GM12878 (cell line): ENCODE results near the gene MMAA. TPM values are rescaled to one million over a fixed set of nuclear protein-coding genes. Genes with fewer than 3 reads are reported as not detected.

Experiments
- ATAC-seq: fragments of 200-7000 bp; cut with Tn5 transposase; 3 replicates; pipeline ENCODE4 v1.9.1; 2020; ENCODE audit warnings: mild to moderate bottlenecking, moderate library complexity
- BruUV-seq: library from RNA; stranded (reverse); fragments of 400-500 nt; replicated peaks from 2 replicates; lab custom pipeline; 2021; lab: Mats Ljungman, UMichigan
- CTCF ChIA-PET: fragments of 300-600 bp; sonication (Branson Sonifier 250); formaldehyde crosslinking; extraction: SDS; loops from one replicate; lab custom pipeline; 2021; ENCODE audit warnings: inconsistent platforms; lab: Yijun Ruan, JAX
- POLR2A ChIA-PET: fragments of 350-600 bp; formaldehyde crosslinking; extraction: SDS; loops from one replicate; lab custom pipeline; 2021; ENCODE audit warnings: inconsistent platforms; lab: Charles Lee
- RAD21 ChIA-PET: fragments of 300-600 bp; sonication (Branson Sonifier 250); formaldehyde crosslinking; loops from one replicate; lab custom pipeline; 2023; ENCODE audit warnings: antibody characterized with exemption; ENCODE audit not compliant: unreplicated experiment; lab: Charles Lee
- SMC1A ChIA-PET: fragments of 300-600 bp; sonication (Branson Sonifier 250); formaldehyde crosslinking; loops from one replicate; lab custom pipeline; 2023; ENCODE audit not compliant: unreplicated experiment, uncharacterized antibody; lab: Charles Lee
- DNase-seq: peaks from one replicate; pipeline ENCODE4 v3.0.0-alpha.2; 2011; ENCODE audit warnings: low read depth, low spot score
- FAIRE-seq: peaks from 3 replicates; lab custom pipeline; 2011; peaks lifted over from hg19 to GRCh38; lab: Jason Lieb, UNC
- H2AFZ ChIP-seq: 2 replicates; pipeline ENCODE4 v1.6.0; 2011; ENCODE audit warnings: low read depth, low read length, control low read depth; ENCODE audit not compliant: control insufficient read depth
- H3K27ac ChIP-seq: 2 replicates; pipeline ENCODE4 v1.5.1; 2011; ENCODE audit warnings: control low read depth; ENCODE audit not compliant: control insufficient read depth, insufficient read depth
- H3K27me3 ChIP-seq, 2 experiments: replicated peaks in 1 of 2; 2 replicates each; pipeline versions ENCODE4 v1.6.0 to v1.6.1; 2011; ENCODE audit warnings: low read length in 1 of 2; ENCODE audit not compliant: control insufficient read depth in 2 of 2, insufficient read depth in 2 of 2
- H3K36me3 ChIP-seq, 2 experiments: 2 replicates each; pipeline ENCODE4 v1.5.1; 2011; ENCODE audit warnings: low read length in 1 of 2; ENCODE audit not compliant: control insufficient read depth in 2 of 2, insufficient read depth in 2 of 2
- H3K4me1 ChIP-seq: 2 replicates; pipeline ENCODE4 v1.6.1; 2011; ENCODE audit warnings: mild to moderate bottlenecking, low read length, moderate library complexity, mixed read lengths; ENCODE audit not compliant: control insufficient read depth, insufficient read depth
- H3K4me2 ChIP-seq: 2 replicates; pipeline ENCODE4 v1.6.0; 2011; ENCODE audit warnings: control low read depth; ENCODE audit not compliant: control insufficient read depth, insufficient read depth
- H3K4me3 ChIP-seq: fragments of 200-600 bp; sonication (generic); 2 replicates; pipeline ENCODE4 v1.5.1; 2016
- H3K79me2 ChIP-seq: 2 replicates; pipeline ENCODE4 v1.6.0; 2011; ENCODE audit warnings: low read length; ENCODE audit not compliant: control insufficient read depth, insufficient read depth
- H3K9ac ChIP-seq: 2 replicates; pipeline ENCODE4 v1.8.0; 2011; ENCODE audit warnings: low read length, control low read depth, mixed read lengths; ENCODE audit not compliant: control insufficient read depth, insufficient read depth
- H3K9me3 ChIP-seq: replicated peaks from 3 replicates; pipeline ENCODE4 v1.5.1; 2011; ENCODE audit warnings: mild to moderate bottlenecking, low read length; ENCODE audit not compliant: control insufficient read depth, insufficient read depth
- H4K20me1 ChIP-seq: 2 replicates; pipeline ENCODE4 v1.6.0; 2011; ENCODE audit not compliant: control insufficient read depth, insufficient read depth
- BMI1 ChIP-seq: fragments of 450-650 bp; IDR thresholded peaks from 2 replicates; pipeline ENCODE4 v1.6.1; 2016; ENCODE audit warnings: mild to moderate bottlenecking, moderate library complexity, borderline replicate concordance
- FOXK2 ChIP-seq: fragments of 450-650 bp; IDR thresholded peaks from 2 replicates; pipeline ENCODE4 v1.6.1; 2017; ENCODE audit warnings: mild to moderate bottlenecking, moderate library complexity
- FOXM1 ChIP-seq: IDR thresholded peaks from 2 replicates; pipeline ENCODE4 v1.6.1; 2012; ENCODE audit warnings: low read depth, mild to moderate bottlenecking, inconsistent platforms, low read length, moderate library complexity
- HDGF ChIP-seq: fragments of 450-650 bp; IDR thresholded peaks from 2 replicates; pipeline ENCODE4 v1.6.1; 2016; ENCODE audit warnings: antibody characterized with exemption
- IKZF1 ChIP-seq: fragments of 450-650 bp; conservative IDR thresholded peaks from 2 replicates; pipeline ENCODE4 v1.6.1; 2017; ENCODE audit warnings: antibody characterized with exemption, mild to moderate bottlenecking
- JUND ChIP-seq: IDR thresholded peaks from 2 replicates; pipeline ENCODE4 v1.6.1; 2012; ENCODE audit warnings: low read depth, mild to moderate bottlenecking, low read length, improper control_type of control experiment, moderate library complexity
- NFIC ChIP-seq: IDR thresholded peaks from 2 replicates; pipeline ENCODE4 v1.6.1; 2012; ENCODE audit warnings: low read depth, mild to moderate bottlenecking, inconsistent platforms, low read length, moderate library complexity
- NR2F1 ChIP-seq: fragments of 450-650 bp; conservative IDR thresholded peaks from 2 replicates; pipeline ENCODE4 v1.6.1; 2017; ENCODE audit warnings: mild to moderate bottlenecking
- POLR2A ChIP-seq: IDR thresholded peaks from 2 replicates; pipeline ENCODE4 v1.6.1; 2011; ENCODE audit warnings: low read depth, mild to moderate bottlenecking, low read length
- RB1 ChIP-seq: fragments of 450-650 bp; formaldehyde crosslinking; IDR thresholded peaks from 2 replicates; pipeline ENCODE4 v1.6.1; 2017; ENCODE audit warnings: mild to moderate bottlenecking, borderline replicate concordance
- SMARCA5 ChIP-seq: fragments of 450-650 bp; IDR thresholded peaks from 2 replicates; pipeline ENCODE4 v1.6.1; 2017; ENCODE audit warnings: mild to moderate bottlenecking
- STAT3 ChIP-seq: IDR thresholded peaks from 2 replicates; pipeline ENCODE4 v1.6.1; 2011; ENCODE audit warnings: low read depth, low read length, improper control_type of control experiment
- TCF7 ChIP-seq: IDR thresholded peaks from 2 replicates; pipeline ENCODE4 v1.6.1; 2014; ENCODE audit warnings: antibody characterized with exemption, borderline replicate concordance
- WGBS: methylation state at CpG from one replicate; pipeline ENCODE4 v1.1.6; 2016; ENCODE audit warnings: low lambda C conversion rate; ENCODE audit not compliant: insufficient replicate concordance, insufficient coverage; ENCODE audit errors: missing lambda C conversion rate; 5-methylcytosine and 5-hydroxymethylcytosine counted together
- in situ Hi-C: fragments of 300-500 bp; cut with MboI; formaldehyde crosslinking; loops from 9 replicates; pipeline ENCODE4 v1.14.3; 2018; ENCODE audit warnings: mixed read lengths
- intact Hi-C: fragments of 100-400 bp; cut with micrococcal nuclease; formaldehyde crosslinking; loops from one replicate; pipeline ENCODE4 v1.14.2; 2022; ENCODE audit not compliant: unreplicated experiment
- polyA plus RNA-seq, 11 experiments: library from polyadenylated mRNA; depleted of rRNA in 4 of 11; unstranded in 6 of 11; stranded (reverse) in 5 of 11; fragments of >200 nt; fragmentation: Nextera tagmentation in 4 of 11; fragmentation: Illumina TruSeq in 1 of 11; extraction: Ambion mirVana in 4 of 11; extraction: Trizol in 1 of 11; gene quantifications; 1 replicate in 1 of 11; 2 replicates in 10 of 11; pipeline versions ENCODE4 v1.2.1 to v1.2.3, GENCODE V29; 2011 to 2016; ENCODE audit warnings: inconsistent platforms in 2 of 11, missing spikeins in 2 of 11, low read depth in 1 of 11
- total RNA-seq, 4 experiments: library from RNA; depleted of rRNA in 3 of 4; stranded (reverse); fragments of >200 nt in 3 of 4; fragmentation: Illumina TruSeq in 1 of 4; extraction: Trizol in 1 of 4; gene quantifications; 2 replicates each; pipeline versions ENCODE4 v1.2.1 to v1.2.3, GENCODE V29; 2013 to 2021
- TF ChIP-seq, protein P1 (sequence below), 3 experiments: IDR thresholded peaks in 2 of 3; conservative IDR thresholded peaks in 1 of 3; 2 replicates each; pipeline ENCODE4 v1.5.1; 2011; ENCODE audit warnings: low read depth in 3 of 3, low read length in 3 of 3, mild to moderate bottlenecking in 3 of 3, control low read depth in 2 of 3, moderate library complexity in 2 of 3, inconsistent platforms in 1 of 3, mixed read lengths in 1 of 3; ENCODE audit not compliant: control insufficient read depth in 2 of 3, insufficient read depth in 1 of 3; ENCODE audit errors: extremely low read depth in 1 of 3
- TF ChIP-seq, protein P2 (sequence below): IDR thresholded peaks from 2 replicates; pipeline ENCODE4 v1.6.1; 2011; ENCODE audit warnings: borderline replicate concordance, low read depth, mild to moderate bottlenecking, moderate library complexity, low read length; ENCODE audit not compliant: insufficient read depth, poor library complexity, severe bottlenecking
- TF ChIP-seq, protein P3 (sequence below): fragments of 450-650 bp; IDR thresholded peaks from 2 replicates; pipeline ENCODE4 v1.6.1; 2017; ENCODE audit warnings: mild to moderate bottlenecking, moderate library complexity

The MMAA gene
- total and polyA plus RNA-seq, 10 of the 15 experiments (the other 5 are each of a cell fraction or from before 2014, with no cell fraction given) = 4.5 to 22.6 (median 11.8) TPM

DNA sequence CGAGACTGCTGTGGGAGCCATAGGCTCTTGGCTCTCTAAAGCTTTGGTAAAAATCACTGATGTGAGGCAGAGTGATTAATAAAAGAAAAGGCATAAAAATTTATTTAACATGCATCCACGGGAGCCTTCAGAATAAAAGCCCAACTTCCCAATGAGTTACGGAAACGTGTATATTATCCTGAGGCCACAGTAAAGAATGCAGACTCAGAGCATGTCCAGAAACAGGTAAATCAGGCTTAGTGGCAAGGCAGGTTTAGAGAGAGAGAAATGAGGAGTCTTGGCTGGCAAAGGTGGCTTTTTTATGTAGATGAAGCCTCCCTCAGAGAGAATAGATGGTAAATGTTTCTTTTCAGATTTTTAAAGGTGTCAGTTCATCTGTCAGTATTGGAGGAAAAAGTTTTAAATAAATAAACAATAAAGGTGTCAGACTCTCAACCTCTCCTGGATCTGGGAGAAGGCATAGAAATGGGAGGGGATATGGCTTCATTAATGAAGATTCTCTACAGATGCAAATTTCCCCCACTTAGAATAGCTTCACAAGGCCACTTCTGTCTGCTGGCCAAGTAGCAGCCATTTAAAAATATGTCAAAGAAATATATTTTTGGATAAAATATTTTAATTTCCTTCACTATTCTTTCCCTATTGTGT, 84.8 kb downstream of the MMAA start:
- in situ Hi-C loops = no loop called here
- no peak for DNase-seq
- Histone ChIP-seq H2AFZ (no peak overlapping the region), H3K9ac (no peak overlapping the region), H4K20me1 (no peaks in the 10 kb centered on the region), H3K27me3 (no peaks in the 10 kb centered on the region; a peak in 2 of 4 replicates), H3K4me1 (no peaks in the 10 kb centered on the region), H3K27ac (no peak overlapping the region), H3K9me3 (no peaks in the 10 kb centered on the region), H3K4me2 (no peak overlapping the region), H3K36me3 (no peaks in the 10 kb centered on the region), H3K79me2 (no peaks in the 10 kb centered on the region), H3K4me3 (no peak overlapping the region)
- no peak for FAIRE-seq
- POLR2A ChIA-PET = no interaction called here
- intact Hi-C loops = no loop called here
- no peak for ATAC-seq
- SMC1A ChIA-PET = no interaction called here
- CTCF ChIA-PET = no interaction called here
- no peak for TF ChIP-seq RB1
- no peak for TF ChIP-seq HDGF
- TF ChIP-seq, protein P1, sequence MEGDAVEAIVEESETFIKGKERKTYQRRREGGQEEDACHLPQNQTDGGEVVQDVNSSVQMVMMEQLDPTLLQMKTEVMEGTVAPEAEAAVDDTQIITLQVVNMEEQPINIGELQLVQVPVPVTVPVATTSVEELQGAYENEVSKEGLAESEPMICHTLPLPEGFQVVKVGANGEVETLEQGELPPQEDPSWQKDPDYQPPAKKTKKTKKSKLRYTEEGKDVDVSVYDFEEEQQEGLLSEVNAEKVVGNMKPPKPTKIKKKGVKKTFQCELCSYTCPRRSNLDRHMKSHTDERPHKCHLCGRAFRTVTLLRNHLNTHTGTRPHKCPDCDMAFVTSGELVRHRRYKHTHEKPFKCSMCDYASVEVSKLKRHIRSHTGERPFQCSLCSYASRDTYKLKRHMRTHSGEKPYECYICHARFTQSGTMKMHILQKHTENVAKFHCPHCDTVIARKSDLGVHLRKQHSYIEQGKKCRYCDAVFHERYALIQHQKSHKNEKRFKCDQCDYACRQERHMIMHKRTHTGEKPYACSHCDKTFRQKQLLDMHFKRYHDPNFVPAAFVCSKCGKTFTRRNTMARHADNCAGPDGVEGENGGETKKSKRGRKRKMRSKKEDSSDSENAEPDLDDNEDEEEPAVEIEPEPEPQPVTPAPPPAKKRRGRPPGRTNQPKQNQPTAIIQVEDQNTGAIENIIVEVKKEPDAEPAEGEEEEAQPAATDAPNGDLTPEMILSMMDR (IDR thresholded peaks at IDR 0.05 in 2 of 3, conservative IDR thresholded peaks at IDR 0.05 in 1 of 3; ENCODE audit: control insufficient read depth in 2 of 3, extremely low read depth in 1 of 3, insufficient read depth in 1 of 3, low read depth in 3 of 3, low read length in 3 of 3) = no peak
- TF ChIP-seq FOXM1 = no peak
- no peak for TF ChIP-seq POLR2A
- no peak for TF ChIP-seq IKZF1
- no peak for TF ChIP-seq TCF7
- TF ChIP-seq, protein P2, sequence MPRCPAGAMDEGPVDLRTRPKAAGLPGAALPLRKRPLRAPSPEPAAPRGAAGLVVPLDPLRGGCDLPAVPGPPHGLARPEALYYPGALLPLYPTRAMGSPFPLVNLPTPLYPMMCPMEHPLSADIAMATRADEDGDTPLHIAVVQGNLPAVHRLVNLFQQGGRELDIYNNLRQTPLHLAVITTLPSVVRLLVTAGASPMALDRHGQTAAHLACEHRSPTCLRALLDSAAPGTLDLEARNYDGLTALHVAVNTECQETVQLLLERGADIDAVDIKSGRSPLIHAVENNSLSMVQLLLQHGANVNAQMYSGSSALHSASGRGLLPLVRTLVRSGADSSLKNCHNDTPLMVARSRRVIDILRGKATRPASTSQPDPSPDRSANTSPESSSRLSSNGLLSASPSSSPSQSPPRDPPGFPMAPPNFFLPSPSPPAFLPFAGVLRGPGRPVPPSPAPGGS = no peak
- TF ChIP-seq BMI1 = no peak
- no peak for TF ChIP-seq STAT3
- TF ChIP-seq NFIC = no peak
- TF ChIP-seq, protein P3, sequence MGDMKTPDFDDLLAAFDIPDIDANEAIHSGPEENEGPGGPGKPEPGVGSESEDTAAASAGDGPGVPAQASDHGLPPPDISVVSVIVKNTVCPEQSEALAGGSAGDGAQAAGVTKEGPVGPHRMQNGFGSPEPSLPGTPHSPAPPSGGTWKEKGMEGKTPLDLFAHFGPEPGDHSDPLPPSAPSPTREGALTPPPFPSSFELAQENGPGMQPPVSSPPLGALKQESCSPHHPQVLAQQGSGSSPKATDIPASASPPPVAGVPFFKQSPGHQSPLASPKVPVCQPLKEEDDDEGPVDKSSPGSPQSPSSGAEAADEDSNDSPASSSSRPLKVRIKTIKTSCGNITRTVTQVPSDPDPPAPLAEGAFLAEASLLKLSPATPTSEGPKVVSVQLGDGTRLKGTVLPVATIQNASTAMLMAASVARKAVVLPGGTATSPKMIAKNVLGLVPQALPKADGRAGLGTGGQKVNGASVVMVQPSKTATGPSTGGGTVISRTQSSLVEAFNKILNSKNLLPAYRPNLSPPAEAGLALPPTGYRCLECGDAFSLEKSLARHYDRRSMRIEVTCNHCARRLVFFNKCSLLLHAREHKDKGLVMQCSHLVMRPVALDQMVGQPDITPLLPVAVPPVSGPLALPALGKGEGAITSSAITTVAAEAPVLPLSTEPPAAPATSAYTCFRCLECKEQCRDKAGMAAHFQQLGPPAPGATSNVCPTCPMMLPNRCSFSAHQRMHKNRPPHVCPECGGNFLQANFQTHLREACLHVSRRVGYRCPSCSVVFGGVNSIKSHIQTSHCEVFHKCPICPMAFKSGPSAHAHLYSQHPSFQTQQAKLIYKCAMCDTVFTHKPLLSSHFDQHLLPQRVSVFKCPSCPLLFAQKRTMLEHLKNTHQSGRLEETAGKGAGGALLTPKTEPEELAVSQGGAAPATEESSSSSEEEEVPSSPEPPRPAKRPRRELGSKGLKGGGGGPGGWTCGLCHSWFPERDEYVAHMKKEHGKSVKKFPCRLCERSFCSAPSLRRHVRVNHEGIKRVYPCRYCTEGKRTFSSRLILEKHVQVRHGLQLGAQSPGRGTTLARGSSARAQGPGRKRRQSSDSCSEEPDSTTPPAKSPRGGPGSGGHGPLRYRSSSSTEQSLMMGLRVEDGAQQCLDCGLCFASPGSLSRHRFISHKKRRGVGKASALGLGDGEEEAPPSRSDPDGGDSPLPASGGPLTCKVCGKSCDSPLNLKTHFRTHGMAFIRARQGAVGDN = no peak
- no peak for TF ChIP-seq NR2F1
- no peak for TF ChIP-seq FOXK2
- no peak for TF ChIP-seq JUND
- TF ChIP-seq SMARCA5 = no peak
- no TSS peak for BruUV-seq
- RAD21 ChIA-PET = no interaction called here
- whole genome bisulfite sequencing = 44% methylated on average over 4 of the region's 4 CpGs
